Epithelial cell of proximal tubule (primary cell): ENCODE measurements around the gene ATOX1. TPM values are rescaled to one million over a fixed set of nuclear protein-coding genes. Genes with fewer than 3 reads are reported as not detected.
"Not testable (repeated sequence)": the region's sequence is repeated elsewhere in the genome, so short reads cannot be mapped to it uniquely, and the experiment has no call there.

Source experiments
- DNase-seq: peaks from one replicate; pipeline ENCODE4 v3.0.0-alpha.2; 2011; ENCODE audit warnings: low read depth
- H3K4me3 ChIP-seq: 2 replicates; pipeline ENCODE4 v1.5.1; 2011; ENCODE audit warnings: low read depth, mild to moderate bottlenecking, low read length
- total RNA-seq: library from RNA; depleted of rRNA; stranded (reverse); fragments of >200 nt; gene quantifications from 2 replicates; pipeline ENCODE4 v1.2.3, GENCODE V29; 2015
- TF ChIP-seq, protein P1 (sequence below): conservative IDR thresholded peaks from 2 replicates; pipeline ENCODE4 v1.5.1; 2012; ENCODE audit warnings: low read depth, mild to moderate bottlenecking, low read length

The ATOX1 gene
- total RNA-seq, 1 donor from 2014 or later, result 146 TPM

GRCh38 chr5:151737431-151737830 lies 21.0 kb downstream of the ATOX1 start:
- H3K4me3 ChIP-seq, result no peak overlapping the region
- TF ChIP-seq, protein P1, sequence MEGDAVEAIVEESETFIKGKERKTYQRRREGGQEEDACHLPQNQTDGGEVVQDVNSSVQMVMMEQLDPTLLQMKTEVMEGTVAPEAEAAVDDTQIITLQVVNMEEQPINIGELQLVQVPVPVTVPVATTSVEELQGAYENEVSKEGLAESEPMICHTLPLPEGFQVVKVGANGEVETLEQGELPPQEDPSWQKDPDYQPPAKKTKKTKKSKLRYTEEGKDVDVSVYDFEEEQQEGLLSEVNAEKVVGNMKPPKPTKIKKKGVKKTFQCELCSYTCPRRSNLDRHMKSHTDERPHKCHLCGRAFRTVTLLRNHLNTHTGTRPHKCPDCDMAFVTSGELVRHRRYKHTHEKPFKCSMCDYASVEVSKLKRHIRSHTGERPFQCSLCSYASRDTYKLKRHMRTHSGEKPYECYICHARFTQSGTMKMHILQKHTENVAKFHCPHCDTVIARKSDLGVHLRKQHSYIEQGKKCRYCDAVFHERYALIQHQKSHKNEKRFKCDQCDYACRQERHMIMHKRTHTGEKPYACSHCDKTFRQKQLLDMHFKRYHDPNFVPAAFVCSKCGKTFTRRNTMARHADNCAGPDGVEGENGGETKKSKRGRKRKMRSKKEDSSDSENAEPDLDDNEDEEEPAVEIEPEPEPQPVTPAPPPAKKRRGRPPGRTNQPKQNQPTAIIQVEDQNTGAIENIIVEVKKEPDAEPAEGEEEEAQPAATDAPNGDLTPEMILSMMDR, result no peak

DNA sequence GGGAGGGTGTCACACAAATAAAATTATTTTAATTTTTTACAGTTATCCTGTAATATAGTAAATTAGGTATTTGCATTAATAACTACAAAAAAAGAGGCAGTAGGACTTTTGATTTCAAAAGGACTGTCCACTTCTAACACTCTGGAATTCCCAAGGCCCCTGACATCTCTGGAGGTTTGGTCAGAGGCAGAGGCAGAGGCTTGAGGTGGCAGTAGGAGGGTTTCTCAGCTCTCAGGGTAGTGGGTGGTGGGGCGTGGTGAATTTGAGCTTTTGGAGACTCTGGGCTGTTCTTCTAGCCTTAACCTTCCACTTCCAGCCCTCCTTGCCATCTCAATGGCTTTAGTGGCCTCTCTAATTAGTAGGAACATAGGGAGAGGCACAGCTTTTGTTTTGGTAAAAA lies 22.8 kb downstream of the ATOX1 start:
- TF ChIP-seq, protein P1, result no peak

More at GRCh38 chr5:151737431-151737830, 21.0 kb downstream of the ATOX1 start:
- no peak for DNase-seq

DNA sequence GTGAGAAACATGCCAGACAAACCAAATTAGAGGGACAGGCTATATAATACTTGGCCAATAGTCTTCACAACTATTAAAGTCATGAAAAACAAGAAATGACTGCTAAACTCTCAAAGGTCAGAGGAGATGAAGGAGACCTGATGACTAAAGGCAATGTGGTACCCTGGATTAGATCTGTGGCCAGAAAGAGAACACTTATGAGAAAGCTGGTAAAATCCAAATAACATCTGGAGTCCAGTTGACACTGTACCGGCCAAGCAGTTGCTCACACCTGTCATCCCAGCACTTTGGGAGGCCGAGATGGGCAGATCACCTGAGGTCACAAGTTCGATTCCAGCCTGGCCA lies 24.4 kb downstream of the ATOX1 start:
- DNase-seq, result no peak
- no peak overlapping the region for H3K4me3 ChIP-seq
- TF ChIP-seq, protein P1, result no peak

More for the DNA sequence above, 22.8 kb downstream of the ATOX1 start:
- no peak for DNase-seq
- H3K4me3 ChIP-seq, result no peak overlapping the region

GRCh38 chr5:151733358-151734063 lies 24.9 kb downstream of the ATOX1 start:
- H3K4me3 ChIP-seq, result no peak overlapping the region
- TF ChIP-seq, protein P1, result no peak
- DNase-seq, result no peak

DNA sequence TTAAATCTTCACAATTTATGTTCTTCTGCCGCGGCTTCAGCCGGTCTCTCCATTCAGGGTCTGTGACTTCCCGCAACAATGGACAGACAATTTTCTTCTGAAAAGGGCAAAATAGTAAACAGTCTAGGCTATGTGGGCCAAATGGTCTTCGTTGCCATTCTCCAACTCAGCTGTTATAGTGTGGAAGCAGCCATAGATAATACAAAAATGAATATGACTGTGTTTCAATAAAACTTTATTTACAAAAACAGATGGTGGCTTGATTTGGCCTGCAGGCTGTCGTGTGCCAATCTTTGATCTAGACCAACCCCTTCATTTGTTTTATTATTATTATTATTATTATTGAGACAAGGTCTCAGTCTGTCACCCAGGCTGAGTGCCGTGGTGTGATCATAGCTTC lies 28.1 kb downstream of the ATOX1 start:
- no peak for DNase-seq
- TF ChIP-seq, protein P1, result no peak
- no peak overlapping the region for H3K4me3 ChIP-seq

DNA sequence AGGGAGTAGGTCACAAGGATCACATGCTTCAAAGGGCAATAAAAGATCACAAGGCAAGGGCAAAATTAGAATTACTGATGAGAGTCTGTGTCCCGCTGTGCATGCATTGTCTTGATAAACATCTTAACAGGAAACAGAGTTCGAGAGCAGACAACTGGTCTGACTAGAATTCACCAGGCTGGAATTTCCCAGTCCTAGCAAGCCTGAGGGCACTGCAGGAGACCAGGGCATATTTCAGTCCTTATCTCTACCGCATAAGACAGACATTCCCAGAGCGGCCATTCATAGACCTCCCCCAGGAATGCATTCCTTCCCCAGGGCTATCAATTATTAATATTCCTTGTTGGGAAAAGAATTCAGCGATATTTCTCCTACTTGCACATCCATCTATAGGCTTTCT lies 28.8 kb downstream of the ATOX1 start:
- not testable (repeated sequence) for DNase-seq

GRCh38 chr5:151724360-151724759 lies 34.1 kb downstream of the ATOX1 start:
- no peak overlapping the region for H3K4me3 ChIP-seq
- no peak for DNase-seq
- TF ChIP-seq, protein P1, result no peak

More for the DNA sequence above, 28.8 kb downstream of the ATOX1 start:
- H3K4me3 ChIP-seq, result not testable (repeated sequence)
